Muscle of arm (tissue), 12 donors: ENCODE results near the gene ADA. TPM values are rescaled to one million over a fixed set of nuclear protein-coding genes. Genes with fewer than 3 reads are reported as not detected.

ENCODE experiments used
- DNase-seq: peaks from one replicate; pipeline ENCODE4 v3.0.0-alpha.2; 2013
- polyA plus RNA-seq, 12 donors: library from polyadenylated mRNA; unstranded; fragments of 120-200 nt; gene quantifications; one replicate each; pipeline ENCODE4 v1.2.1, GENCODE V29; 2013; ENCODE audit not compliant: insufficient read length in 12 of 12

The ADA gene
- polyA plus RNA-seq, 12 donors: 4.1 to 10.7 (median 6.8) TPM; not detected in 1

- DNase-seq: no peak
Observed at GRCh38 chr20:44646023-44646640, 5.4 kb downstream of the ADA start.

GRCh38 chr20:44644667-44645131 lies 6.8 kb downstream of the ADA start:
- DNase-seq: no peak

GRCh38 chr20:44644230-44644617 lies 7.3 kb downstream of the ADA start:
- no peak for DNase-seq

GRCh38 chr20:44643596-44644229 lies 7.8 kb downstream of the ADA start:
- peak; percentile 48 for DNase-seq

- DNase-seq: no peak
Observed at GRCh38 chr20:44643154-44643519, 8.4 kb downstream of the ADA start.

GRCh38 chr20:44642203-44643153 lies 9.0 kb downstream of the ADA start:
- DNase-seq: peak; percentile 77

- no peak for DNase-seq
Observed at GRCh38 chr20:44641325-44641724, 10.2 kb downstream of the ADA start.

- DNase-seq: no peak
Observed at GRCh38 chr20:44640522-44640921, 11.0 kb downstream of the ADA start.

GRCh38 chr20:44637522-44638372 lies 13.8 kb downstream of the ADA start:
- DNase-seq: peak; percentile 64

GRCh38 chr20:44637042-44637441 lies 14.5 kb downstream of the ADA start:
- DNase-seq: no peak

- DNase-seq: no peak
Observed at GRCh38 chr20:44635877-44636276, 15.6 kb downstream of the ADA start.

- DNase-seq: no peak
Observed at GRCh38 chr20:44633872-44634600, 17.5 kb downstream of the ADA start.

GRCh38 chr20:44633187-44633810 lies 18.2 kb downstream of the ADA start:
- DNase-seq: no peak

GRCh38 chr20:44632103-44632752 lies 19.3 kb downstream of the ADA start:
- no peak for DNase-seq

GRCh38 chr20:44630297-44630696 lies 21.2 kb downstream of the ADA start:
- DNase-seq: no peak

- no peak for DNase-seq
Observed at GRCh38 chr20:44629542-44629941, 22.0 kb downstream of the ADA start.

- no peak for DNase-seq
Observed at GRCh38 chr20:44629017-44629385, 22.5 kb downstream of the ADA start.

GRCh38 chr20:44627364-44628010 lies 24.0 kb downstream of the ADA start:
- no peak for DNase-seq

- DNase-seq: no peak
Observed at GRCh38 chr20:44626278-44626677, 25.2 kb downstream of the ADA start.
